ENCODE data around the gene RPL10A.

DNA sequence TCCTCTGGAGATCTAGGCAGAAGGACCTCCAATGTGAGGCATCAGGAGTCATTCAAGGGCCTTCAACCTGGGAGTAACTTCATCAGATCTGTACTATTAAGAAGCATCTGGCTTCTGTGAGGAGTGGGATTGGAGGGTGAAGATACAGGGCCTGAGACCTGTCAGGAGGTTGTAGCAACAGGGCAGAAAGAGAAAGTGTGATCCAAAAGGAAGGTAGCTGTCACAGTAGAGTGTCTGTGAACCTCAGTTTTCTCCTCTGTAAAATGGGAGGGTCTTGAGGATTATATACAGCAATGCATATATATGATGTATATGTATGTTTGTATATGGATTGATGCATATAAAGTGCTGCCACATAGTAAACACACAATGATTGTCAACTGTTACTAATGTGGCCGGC, 2.6 kb upstream of the RPL10A start:
- TF ChIP-seq, protein P1, sequence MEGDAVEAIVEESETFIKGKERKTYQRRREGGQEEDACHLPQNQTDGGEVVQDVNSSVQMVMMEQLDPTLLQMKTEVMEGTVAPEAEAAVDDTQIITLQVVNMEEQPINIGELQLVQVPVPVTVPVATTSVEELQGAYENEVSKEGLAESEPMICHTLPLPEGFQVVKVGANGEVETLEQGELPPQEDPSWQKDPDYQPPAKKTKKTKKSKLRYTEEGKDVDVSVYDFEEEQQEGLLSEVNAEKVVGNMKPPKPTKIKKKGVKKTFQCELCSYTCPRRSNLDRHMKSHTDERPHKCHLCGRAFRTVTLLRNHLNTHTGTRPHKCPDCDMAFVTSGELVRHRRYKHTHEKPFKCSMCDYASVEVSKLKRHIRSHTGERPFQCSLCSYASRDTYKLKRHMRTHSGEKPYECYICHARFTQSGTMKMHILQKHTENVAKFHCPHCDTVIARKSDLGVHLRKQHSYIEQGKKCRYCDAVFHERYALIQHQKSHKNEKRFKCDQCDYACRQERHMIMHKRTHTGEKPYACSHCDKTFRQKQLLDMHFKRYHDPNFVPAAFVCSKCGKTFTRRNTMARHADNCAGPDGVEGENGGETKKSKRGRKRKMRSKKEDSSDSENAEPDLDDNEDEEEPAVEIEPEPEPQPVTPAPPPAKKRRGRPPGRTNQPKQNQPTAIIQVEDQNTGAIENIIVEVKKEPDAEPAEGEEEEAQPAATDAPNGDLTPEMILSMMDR (IDR thresholded peaks at IDR 0.05): no peak
- TF ChIP-seq SIN3A (IDR thresholded peaks at IDR 0.05; ENCODE audit: borderline replicate concordance, low read depth, low read length) (no peak), TCF12 (IDR thresholded peaks at IDR 0.05) (no peak), FOXM1 (IDR thresholded peaks at IDR 0.05; ENCODE audit: low read depth) (no peak), TEAD4 (IDR thresholded peaks at IDR 0.05; ENCODE audit: borderline replicate concordance, insufficient read depth) (no peak), JUND (IDR thresholded peaks at IDR 0.05) (no peak), TAF1 (IDR thresholded peaks at IDR 0.05; ENCODE audit: borderline replicate concordance, low read depth, low read length) (no peak)
- TF ChIP-seq, protein P2, sequence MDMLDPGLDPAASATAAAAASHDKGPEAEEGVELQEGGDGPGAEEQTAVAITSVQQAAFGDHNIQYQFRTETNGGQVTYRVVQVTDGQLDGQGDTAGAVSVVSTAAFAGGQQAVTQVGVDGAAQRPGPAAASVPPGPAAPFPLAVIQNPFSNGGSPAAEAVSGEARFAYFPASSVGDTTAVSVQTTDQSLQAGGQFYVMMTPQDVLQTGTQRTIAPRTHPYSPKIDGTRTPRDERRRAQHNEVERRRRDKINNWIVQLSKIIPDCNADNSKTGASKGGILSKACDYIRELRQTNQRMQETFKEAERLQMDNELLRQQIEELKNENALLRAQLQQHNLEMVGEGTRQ (IDR thresholded peaks at IDR 0.05; ENCODE audit: borderline replicate concordance, low read depth, low read length): no peak
- TF ChIP-seq, protein P3, sequence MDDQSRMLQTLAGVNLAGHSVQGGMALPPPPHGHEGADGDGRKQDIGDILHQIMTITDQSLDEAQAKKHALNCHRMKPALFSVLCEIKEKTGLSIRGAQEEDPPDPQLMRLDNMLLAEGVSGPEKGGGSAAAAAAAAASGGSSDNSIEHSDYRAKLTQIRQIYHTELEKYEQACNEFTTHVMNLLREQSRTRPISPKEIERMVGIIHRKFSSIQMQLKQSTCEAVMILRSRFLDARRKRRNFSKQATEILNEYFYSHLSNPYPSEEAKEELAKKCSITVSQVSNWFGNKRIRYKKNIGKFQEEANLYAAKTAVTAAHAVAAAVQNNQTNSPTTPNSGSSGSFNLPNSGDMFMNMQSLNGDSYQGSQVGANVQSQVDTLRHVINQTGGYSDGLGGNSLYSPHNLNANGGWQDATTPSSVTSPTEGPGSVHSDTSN (IDR thresholded peaks at IDR 0.05): no peak

Data from SK-N-SH (cell line).